ENCODE data around the gene CD68.

DNA sequence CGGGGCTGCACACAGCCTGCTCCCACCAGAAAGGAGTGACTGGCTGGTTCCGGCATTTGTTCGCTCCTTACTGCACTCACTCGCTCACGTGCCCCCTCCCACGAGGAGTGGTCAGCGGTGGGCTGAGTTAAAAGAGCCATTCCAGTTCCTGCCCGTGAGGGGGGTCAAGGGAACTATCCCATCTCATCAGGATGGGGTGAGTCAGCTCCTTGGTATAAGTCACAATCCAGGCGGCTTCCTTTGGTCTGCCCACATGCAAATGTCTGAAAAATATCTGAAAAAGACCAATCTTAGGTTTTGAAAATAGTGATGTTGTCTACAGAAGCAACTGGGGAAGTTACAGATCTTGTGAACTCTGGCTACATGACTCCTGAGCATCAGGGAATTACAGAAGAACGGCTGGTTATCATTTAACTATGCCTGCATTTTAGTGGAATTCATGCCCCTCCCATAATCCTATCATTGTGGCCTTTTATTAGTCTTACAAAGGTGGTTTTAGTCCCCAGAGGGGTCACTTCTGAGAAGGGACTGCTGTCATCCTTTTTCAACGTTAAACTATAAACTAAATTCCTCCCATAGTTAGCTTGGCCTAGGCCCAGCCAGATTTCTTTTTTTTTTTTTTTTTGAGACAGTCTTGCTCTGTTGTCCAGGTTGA lies 40.4 kb upstream of the CD68 start:
- TF ChIP-seq EP300 (IDR thresholded peaks at IDR 0.05) = no peak
- no peak for TF ChIP-seq POLR2AphosphoS5 (IDR thresholded peaks at IDR 0.05)
- TF ChIP-seq, protein P1, sequence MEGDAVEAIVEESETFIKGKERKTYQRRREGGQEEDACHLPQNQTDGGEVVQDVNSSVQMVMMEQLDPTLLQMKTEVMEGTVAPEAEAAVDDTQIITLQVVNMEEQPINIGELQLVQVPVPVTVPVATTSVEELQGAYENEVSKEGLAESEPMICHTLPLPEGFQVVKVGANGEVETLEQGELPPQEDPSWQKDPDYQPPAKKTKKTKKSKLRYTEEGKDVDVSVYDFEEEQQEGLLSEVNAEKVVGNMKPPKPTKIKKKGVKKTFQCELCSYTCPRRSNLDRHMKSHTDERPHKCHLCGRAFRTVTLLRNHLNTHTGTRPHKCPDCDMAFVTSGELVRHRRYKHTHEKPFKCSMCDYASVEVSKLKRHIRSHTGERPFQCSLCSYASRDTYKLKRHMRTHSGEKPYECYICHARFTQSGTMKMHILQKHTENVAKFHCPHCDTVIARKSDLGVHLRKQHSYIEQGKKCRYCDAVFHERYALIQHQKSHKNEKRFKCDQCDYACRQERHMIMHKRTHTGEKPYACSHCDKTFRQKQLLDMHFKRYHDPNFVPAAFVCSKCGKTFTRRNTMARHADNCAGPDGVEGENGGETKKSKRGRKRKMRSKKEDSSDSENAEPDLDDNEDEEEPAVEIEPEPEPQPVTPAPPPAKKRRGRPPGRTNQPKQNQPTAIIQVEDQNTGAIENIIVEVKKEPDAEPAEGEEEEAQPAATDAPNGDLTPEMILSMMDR (IDR thresholded peaks at IDR 0.05) = no peak

Data from sigmoid colon (tissue), 4 donors.